NB4 (cell line): ENCODE results near the gene MAST1.

ENCODE experiments used
- CTCF ChIP-seq: IDR thresholded peaks from one replicate; pipeline ENCODE4 v1.5.1; 2012; ENCODE audit warnings: low read depth, low read length
- MAX ChIP-seq: IDR thresholded peaks from 2 replicates; pipeline ENCODE4 v1.6.1; 2011; ENCODE audit warnings: low read depth, low read length
- MYC ChIP-seq: IDR thresholded peaks from 2 replicates; pipeline ENCODE4 v1.6.1; 2011; ENCODE audit warnings: low read depth, low read length
- POLR2A ChIP-seq: IDR thresholded peaks from 2 replicates; pipeline ENCODE4 v1.6.1; 2011; ENCODE audit warnings: mild to moderate bottlenecking; ENCODE audit not compliant: insufficient read length; ENCODE audit errors: extremely low read depth

GRCh38 chr19:12804051-12804450, 34.3 kb upstream of the MAST1 start:
- TF ChIP-seq CTCF (no peak), MAX (no peak), POLR2A (no peak), MYC (no peak)
